NCI-H1105 treated with DMSO at 0.1 percent for 48 hours (cell line): ENCODE data around the gene ADAR.

Experiments
- DNase-seq: peaks from one replicate; lab custom pipeline; 2025; lab: John Stamatoyannopoulos, UW

ADAR gene

DNA sequence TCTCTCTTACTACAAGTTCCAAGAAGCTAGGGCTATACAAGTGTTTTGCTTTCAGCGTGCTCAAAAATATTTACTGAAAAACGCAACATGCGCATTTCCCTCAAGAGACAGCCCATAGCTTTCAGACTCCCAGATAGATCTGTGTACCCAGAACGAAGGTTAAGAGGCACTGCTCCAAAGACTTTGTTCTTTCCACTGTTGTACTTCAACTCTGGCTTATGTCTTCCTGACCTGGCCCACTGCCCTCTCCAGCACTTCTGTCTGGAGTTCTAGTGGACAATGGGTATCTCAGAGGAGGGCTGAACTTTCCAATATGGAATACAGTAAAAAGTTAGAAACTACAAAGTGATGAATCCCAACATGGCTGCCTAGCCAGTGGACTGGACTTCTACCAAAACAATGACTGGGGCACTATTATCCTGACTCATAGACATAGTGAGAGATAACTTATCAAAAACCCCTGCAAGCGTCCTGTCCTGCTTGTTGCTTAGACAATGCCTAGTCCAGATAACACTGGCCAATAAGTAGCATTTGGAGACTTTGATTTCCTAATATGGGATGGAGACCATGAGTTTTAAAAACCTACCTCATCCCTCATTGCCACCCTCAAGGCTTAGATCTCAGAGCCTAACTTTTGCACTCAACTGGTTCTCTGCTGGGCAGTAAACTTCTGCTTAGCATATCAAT lies 8.8 kb upstream of the ADAR start:
- no peak for DNase-seq

DNA sequence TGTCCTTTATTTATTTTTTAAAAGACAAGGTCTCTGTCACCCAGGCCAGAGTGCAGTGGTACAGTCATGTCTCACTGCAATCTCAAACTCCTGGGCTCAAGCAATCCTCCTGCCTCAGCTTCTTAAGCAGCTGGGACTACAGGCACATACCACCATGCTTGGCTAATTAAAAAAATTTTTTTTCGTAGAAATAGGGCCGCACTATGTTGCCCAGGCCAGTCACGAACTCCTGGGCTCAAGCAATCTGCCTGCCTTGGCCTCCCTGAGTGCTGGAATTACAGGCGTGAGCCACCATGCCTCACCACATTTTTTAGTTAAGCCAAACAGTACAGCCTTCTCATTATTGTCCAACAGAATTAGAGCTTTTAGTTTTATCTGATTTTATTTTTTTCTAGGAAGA lies 7.4 kb upstream of the ADAR start:
- DNase-seq = no peak

DNA sequence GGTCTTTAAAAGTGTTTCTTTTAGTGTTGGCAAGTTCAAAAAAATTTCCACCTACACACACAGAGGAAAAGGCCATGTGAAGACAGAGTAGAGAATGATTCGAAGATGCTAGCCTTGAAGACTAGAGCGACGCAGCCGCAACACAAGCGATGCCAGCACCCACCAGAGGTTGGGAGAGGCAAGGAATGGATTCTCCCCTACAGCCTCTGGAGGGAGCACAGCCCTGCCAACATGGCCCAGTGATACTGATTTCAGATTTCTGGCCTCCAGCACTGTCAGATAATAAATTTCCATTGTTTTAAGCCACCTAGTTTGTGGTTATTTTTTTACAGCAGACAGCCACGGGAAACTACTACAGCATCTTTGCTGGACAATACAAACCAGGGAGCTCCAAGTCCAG lies 6.9 kb upstream of the ADAR start:
- DNase-seq = no peak

DNA sequence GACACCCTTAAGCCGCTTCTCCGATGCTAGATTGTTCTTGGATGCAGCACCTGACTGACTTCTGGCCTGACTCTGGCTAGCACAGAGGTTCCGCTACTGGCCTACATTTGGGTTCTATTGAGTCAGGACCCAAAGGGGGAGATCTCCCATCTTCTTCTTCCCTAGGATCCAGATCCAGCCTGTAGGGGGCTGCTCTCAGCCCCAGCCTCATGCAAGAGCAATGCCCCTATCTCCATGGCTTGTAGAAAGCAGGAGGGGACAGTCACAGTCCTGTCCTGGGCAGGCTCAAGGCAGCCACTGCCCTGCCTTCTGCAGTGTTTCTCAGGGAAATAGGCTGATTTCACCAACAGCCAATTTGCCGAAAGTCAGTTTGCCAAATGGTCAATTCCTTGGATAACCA lies 6.3 kb upstream of the ADAR start:
- DNase-seq = no peak

DNA sequence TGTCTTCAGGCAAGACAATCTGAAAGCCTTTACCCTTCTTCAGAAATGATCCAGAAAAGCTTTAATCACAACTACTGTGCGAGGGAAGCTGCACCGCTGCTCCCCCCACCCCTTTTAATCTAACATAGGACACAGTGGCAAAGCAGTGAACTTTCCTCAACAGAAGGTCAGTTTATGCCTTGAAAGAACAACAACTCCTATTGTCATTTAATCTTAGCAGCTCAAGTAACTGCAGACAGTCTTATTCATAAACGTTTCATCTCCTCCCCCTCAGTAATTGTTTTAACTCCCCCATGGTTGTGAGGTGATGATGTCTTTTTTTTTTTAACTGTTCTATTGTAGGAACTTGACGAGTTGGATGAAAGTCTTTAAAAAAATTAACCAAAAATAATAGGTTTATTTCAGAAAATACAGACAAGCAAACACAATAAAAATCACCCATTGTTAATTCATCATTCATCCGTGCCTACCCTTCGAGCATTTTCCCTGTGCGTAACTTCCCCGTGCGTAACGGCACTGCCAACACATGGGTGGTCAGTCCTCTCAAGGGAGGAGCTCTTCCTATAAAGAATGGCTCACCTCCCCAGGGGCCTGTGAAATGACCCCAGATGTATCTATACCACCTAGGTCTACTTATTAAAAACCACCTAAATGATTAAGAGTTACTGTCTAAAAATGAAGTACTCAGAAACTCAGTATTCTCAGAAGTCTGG lies 3.3 kb upstream of the ADAR start:
- DNase-seq = no peak

DNA sequence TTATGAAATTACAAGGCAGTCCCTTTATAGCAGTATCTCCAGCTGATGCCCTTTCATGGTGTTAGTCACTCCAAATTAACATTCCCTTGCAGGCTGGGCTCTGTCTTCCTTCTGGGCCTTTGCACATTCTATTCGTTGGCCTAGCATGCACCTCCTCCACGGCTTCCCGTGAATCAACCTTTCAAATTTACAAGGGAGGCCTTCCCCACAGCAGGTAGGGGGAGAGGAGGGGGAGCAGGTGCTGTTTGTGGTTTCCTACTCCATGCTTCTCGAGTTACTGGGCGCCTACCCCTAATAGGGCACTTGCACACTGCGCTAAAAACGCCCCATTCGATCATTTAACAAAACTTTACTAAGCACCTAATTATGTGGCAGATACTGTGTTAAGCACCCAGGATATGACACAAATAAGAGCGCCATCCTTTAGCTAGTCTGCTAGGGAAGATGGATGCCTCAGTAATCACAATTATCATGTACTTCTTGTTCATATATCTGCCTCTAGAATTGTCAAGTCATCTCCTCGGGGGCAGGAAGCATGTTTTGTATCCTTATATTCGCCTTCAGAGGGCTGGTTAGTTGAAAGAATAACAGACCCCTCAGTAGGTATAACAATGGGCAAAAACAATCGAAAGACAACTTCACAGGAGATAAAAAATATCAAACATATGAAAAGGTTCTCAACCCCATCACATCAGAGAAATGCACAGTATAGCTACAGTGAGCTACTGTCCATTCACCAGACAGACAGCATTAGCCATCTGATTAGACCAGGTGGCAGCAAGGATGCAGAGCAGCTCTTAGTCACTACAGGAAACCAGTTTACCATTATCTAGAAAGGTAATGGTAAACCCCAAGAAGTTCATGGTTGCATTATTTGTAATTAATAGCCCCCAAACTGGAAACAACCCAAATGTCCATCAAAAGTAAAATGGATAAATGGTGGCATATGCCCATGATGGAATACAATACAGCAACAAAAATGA lies 1.7 kb upstream of the ADAR start:
- DNase-seq = peak; percentile 32

DNA sequence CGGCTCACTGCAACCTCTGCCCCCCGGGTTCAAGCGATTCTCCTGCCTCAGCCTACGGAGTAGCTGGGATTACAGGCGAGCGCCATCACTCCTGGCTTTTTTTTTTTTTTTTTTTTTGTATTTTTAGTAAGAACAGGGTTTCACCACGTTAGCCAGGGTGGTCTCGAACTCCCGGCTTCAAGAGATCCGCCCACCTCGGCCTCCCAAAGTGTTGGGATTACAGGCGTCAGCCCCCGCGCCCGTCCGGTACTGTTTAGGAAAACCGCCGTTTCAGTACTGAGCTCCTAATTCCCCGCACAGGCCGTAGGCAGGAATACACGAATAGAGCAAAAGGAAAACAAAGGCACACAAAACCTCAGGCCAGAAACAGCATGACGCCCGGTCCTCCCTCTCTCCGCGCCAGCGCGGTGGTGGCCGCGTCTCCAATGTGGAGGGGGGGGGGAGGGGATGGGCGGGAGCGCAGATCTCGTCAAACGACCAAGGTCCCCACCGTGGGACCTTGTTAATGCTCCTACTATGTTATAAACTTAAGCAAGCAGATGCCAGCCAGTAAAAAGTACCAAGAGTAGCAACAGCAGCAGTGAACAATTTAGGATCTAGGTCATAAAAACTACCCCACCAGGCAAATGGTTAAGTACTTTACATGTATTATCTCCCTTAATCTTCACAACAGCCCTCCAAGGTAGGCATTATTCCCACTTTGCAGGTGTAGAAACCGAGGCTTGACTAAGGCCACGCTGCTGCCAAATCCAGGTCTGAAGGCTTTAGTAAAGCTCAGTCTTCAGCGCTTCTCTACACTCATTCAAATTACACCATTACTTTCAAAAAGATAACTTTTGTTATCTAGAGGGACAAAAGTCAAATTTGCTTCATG lies 648 bp upstream of the ADAR start:
- peak; percentile 56 for DNase-seq

DNA sequence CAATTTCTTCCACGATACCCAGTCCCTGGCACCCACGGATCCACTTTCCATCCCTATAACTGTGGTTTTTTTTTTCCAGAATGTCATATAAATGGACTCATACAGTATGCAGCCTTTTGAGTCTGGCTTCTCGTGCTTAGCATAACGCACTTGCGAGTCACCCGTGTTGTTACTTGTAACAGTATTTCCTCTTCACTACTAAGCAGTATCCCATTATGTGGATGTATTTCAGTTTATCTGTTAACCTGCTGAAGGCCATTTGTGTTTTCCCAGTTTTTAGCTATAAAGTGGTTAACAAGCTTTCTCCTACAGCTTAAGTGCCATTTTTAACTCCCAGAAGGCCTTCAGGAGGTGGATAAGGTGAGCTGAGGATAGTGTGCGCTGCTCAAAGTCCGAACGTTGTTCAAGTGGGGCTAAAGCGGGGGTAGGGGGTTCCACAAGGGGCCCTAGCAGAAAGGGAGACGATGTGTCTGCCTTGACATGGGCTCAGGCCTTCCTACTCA lies 829 bp downstream of the ADAR start:
- no peak for DNase-seq

DNA sequence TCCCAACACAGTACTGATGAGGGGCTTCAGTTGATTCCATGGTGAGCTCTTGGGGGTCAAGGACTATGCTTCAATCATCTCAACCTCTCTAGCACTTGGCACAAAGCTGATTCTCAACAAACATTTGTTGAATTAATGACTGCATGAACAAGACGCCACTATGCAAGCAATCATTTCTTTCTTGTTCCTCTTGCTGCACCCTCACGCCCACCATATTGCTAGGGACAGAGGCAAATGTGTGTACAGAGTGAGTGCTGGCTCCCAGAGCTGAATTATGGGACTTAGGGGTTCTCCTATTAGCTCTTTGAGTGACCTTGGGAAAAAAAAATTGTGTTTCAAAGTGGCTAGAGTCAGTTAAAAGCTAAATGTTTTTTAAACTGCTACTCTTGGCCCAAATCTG lies 2.5 kb downstream of the ADAR start:
- no peak for DNase-seq

DNA sequence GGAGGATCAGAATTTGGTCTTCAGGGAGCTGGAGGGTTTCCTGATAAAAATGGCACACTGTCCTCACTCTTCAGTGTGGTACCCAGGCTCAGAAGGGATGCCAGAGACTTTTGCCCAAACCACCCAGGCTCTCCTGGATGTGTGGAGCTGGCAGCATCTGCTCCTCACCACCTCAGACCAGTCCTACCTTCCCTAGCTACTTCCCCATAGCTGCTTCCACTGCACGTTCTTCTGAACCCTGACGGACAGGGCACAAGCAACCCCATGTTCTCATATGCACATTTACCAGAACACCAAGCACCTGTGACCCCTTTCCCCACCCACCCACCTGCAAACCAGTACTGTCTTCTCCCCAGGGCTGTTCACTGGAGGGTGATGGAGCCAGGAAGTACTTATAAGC lies 4.7 kb downstream of the ADAR start:
- DNase-seq = no peak

DNA sequence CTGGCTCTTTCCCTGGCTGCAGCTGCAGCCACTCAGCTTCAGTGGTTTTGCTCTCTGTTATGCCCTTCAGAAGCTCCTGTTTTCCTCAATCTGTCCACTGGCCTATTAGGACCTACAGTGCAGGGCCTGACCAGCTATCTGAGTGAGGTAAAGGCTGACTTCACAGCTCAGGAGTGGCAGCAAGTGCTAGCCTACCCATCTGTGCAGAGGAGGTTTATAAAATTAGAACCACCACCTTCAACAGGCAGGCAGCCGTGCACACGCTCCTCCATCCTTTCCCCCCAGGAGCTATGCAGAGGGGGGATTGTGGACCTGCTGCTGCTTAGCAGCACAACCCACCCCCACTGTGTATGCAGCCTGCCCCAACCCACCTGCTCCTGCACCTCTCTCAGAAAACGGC lies 8.3 kb downstream of the ADAR start:
- no peak for DNase-seq

DNA sequence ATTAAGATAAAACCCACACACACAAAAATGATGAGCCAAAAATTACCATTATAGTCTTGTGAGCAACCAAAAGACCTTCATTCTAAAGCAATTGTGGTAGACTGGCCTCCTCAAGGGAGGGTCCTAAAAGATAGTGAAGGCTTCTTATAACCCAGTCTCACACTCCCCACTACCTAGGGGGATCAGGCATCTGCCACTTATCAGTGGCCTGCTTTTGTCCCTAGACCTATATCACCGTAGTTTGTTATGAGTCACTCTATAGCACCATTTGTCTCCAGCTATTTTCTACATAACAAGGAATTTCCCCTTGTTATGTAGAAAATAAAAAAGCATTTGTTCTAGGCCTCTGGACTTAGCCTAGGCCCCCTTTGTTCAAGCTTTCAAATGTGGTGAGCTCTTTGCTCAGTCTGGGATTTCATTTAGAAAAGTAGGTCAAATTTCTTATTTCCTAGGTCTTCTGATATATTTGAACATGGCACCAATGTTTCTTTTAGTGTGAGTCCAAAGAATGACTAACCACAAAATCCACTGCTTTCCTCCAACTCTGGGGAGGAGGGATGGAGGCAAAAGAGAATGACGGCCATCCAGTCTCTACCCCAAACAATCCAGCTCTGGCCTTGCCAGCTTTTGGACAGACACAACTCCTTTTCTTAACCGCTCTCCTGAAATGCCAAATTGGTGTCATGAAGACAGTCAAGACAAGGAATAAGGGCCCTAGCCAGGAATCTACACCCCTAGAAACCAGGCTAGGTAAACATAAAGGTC lies 8.9 kb downstream of the ADAR start:
- no peak for DNase-seq

DNA sequence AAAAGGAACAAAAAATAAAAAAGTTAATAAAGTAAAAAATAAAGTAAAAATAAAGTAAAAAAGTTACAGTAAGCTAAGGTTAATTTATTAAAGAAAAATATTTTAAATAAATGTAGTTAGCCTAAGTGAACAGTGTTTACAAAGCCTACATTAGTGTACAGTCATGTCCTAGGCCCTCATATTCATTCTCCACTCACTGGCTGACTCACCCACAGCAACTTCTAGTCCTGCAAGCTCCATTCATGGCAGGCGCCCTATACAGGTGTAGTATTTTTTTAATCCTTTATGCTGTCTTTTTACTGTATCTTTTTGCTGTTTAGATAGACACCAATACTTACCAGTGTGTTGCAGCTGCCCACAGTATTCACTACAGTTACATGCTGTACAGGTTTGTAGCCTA lies 12.4 kb downstream of the ADAR start:
- no peak for DNase-seq

DNA sequence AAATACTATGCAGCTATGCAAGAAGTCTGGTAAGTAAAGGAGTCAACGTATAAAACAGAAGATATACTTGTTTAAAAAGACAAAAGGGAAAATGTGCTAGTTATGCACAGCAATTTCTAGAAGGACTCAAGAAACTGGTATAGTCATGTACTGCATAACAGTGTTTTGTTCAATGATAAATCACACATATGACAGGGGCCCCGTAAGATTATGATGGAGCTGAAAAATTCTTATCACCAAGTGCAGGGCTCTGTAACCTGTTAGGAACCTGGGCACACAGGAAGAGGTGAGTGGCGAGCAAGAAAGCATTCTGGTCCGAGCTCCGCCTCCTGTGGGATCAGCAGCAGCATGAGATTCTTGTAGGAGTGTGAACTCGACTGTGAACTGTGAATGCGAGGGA lies 13.2 kb downstream of the ADAR start:
- DNase-seq = no peak

DNA sequence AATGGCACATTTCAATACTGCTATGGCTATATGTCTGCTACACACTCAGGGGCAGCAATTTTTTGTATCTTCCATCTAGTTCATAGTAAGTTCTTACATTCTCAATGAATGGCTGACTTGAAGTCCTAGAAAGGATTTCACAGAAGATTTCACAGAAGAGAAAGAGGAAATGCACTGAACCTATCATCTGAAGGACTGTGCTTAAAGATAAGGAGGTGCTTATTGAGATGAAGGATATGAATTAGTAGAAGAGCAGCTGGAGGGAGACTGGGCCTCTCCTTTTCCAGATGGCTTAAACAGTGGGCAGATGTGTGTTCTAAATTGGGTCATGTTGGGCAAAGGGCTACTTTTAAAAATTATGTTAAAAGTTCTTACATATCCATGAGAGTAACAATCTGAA lies 14.6 kb downstream of the ADAR start:
- no peak for DNase-seq

DNA sequence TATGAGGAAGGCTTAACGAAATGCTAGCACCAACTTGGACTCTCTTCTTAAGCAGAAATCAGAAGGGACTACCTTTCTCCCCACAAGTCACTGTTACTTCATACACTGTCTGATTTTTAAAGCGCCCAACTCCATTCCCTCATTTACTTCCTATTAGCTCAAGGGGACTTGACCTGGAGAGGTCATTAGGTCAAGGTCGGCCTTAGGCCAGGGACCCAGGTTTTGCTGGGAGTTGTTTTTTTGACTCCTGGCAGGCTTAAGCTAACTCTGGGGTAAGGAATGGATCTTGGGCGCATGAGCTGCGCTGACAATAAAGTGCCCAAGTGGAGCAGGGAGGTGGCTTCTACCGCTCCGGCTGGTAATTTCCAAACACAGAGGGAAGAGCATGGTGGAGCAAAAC lies 16.8 kb downstream of the ADAR start:
- DNase-seq = no peak

DNA sequence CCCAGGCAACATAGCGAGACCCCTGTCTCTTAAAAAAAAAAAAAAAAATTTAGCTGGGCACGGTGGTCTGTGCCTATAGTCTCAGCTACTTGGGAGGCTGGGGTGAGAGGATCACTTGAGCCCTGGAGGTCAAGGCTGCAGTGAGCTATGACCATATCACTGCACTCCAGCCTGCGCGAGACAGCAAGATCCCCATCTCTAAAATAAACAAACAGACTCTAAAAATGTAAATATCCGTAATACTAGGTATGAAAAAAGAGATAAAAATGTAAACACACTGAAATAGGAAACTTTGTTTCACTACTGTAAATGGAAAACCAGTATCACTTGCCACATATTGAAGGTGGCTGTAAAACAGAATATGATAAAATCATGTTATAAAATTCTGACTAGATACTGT lies 17.2 kb downstream of the ADAR start:
- no peak for DNase-seq

DNA sequence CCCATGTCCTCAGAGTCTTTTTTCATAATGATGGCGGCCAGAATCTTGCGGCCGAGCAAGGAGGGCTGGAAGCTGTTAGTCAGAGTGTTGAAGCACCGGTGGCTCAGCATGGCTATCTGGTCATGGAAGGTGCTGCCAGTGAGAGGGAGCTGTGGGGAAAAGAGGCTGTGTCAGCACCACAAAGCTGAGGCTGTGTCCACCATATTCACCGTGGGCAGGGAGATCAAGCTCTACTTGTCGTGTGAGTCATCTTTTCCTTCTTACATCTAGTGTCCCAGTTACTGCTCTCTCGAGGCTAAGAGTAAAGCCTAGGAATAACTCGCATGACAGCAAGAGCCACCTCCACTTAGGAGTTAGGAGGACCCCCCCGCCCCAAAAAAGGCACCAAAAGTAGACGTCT lies 18.2 kb downstream of the ADAR start:
- no peak for DNase-seq

DNA sequence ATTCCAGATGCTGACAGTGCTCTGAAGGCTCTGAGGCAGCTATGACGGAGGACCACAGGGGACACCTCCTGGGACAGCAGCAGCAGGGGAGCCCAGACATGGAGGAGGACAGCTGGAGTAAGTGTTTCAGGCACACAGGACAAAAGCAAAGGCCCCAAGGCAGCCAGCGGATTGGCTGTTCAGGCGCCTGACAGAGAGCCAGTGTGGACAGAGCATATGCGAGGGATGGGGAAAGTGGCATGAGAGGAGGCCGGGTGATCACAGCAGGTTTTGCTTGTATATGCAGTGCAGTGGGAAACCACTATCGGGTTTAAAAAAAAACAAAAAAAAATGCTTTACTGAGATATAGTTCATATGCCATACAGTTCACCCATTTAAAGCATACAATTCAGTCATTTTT lies 21.3 kb downstream of the ADAR start:
- no peak for DNase-seq

DNA sequence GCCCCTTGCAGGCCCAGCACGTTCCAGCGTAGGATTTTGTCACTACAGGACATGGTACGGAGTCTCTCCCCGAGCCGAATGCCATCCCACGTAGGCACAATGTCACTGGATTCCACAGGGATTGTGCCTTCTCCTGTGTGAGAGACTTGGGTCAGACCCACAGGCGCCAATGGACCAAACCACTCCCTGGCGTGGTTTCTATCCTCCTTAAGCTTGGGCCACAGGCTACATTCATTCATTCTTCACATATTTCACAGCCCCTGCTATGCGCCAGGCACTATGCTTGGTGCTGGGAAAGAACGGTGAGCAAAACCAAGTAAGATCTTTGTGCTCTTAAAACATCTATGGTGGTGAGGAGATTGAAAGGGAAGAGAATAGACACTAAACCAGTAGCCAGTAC lies 21.8 kb downstream of the ADAR start:
- DNase-seq = no peak
